Testis (tissue), 2 donors: ENCODE results near the gene PLEKHM3.

ENCODE experiments used
- CTCF ChIP-seq, 3 experiments: fragments of 450-650 bp in 2 of 3; fragments of 200-600 bp in 1 of 3; sonication (generic) in 1 of 3; IDR thresholded peaks; one replicate each; pipeline ENCODE4 v1.5.1; 2016 to 2019; ENCODE audit warnings: antibody characterized with exemption in 3 of 3, mild to moderate bottlenecking in 2 of 3, moderate library complexity in 1 of 3
- POLR2A ChIP-seq: fragments of 450-650 bp; IDR thresholded peaks from one replicate; pipeline ENCODE4 v1.6.1; 2017; ENCODE audit warnings: antibody characterized with exemption, mild to moderate bottlenecking, moderate library complexity

- TF ChIP-seq CTCF (IDR thresholded peaks at IDR 0.05) (no peak), POLR2A (no peak)
These were observed 248.2 kb downstream of the PLEKHM3 start for GRCh38 chr2:207777124-207777523.
